ENCODE data around the gene PHB1. TPM values are rescaled to one million over a fixed set of nuclear protein-coding genes. Genes with fewer than 3 reads are reported as not detected.

PHB1 gene
- total RNA-seq, 4 donors from 2014 or later, result 68.0 to 100 (median 85.1) TPM

DNA sequence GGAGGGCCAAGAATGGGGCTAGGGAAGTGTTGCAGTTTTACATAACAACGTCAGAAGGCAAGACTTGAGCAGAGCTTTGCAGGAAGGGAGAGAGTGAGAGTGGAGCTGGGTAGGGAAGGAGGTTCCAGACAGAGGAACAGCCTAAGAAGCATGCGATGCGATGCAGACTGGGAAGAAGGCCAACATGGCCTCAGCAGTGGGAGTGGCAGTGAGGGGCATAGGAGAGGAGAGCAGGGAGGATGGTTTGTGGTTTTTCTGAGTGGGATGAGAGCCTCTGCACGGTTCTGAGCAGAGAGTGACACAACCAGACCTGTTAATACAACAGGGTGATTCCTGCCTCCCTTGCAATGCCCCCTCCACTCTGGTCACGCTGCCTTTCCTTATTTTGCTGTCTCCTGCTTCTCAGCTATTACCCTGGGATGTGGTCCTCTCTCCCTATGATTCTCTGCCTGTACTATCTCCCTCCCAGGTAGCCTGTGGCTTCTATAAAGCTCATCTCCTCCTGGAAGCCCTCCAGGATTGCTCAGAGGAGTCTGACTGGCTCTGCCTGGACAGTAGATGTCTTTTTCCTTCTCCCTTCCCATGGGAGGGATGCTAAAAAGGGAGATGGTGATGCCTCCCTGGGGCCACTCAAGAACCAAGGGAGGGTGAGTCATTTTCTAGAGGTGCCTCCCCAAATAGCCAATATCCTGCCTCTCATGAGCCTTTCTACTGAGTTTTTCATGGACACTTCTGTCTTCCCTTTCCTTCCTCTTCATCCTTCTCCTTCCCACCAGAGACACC, 41.7 kb upstream of the PHB1 start:
- TF ChIP-seq, protein P1, sequence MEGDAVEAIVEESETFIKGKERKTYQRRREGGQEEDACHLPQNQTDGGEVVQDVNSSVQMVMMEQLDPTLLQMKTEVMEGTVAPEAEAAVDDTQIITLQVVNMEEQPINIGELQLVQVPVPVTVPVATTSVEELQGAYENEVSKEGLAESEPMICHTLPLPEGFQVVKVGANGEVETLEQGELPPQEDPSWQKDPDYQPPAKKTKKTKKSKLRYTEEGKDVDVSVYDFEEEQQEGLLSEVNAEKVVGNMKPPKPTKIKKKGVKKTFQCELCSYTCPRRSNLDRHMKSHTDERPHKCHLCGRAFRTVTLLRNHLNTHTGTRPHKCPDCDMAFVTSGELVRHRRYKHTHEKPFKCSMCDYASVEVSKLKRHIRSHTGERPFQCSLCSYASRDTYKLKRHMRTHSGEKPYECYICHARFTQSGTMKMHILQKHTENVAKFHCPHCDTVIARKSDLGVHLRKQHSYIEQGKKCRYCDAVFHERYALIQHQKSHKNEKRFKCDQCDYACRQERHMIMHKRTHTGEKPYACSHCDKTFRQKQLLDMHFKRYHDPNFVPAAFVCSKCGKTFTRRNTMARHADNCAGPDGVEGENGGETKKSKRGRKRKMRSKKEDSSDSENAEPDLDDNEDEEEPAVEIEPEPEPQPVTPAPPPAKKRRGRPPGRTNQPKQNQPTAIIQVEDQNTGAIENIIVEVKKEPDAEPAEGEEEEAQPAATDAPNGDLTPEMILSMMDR (IDR thresholded peaks at IDR 0.05; ENCODE audit: low read depth), result no peak

DNA sequence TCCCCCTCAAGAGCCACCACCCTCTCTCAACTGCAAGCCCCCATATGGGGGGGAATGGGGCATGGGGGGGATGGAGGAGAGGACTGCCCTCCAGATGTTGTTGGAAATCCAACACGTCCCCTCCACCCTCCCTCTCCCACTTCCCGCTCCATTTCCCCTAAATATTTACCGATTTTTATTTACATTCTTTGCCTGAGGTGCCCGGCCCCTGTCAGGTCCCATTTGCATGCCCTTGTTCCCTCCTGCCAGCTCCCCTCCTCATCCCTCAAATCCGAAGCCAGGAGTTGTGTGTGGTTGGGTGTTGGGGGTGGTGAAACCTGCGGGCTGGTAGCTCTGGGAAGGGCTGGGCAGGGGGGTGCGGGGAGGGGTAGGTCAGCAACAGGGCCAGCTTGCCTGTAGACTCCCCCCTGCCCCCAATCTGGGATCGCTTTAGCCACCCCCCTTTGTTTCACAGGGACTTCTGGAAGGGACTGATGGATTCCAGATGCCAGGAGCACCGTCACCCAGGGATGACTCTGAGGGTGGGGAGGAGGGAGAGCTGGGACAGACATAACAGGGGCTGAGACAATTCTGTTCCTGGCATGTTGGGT, 40.7 kb upstream of the PHB1 start:
- TF ChIP-seq, protein P1 (IDR thresholded peaks at IDR 0.05; ENCODE audit: low read depth), result no peak

DNA sequence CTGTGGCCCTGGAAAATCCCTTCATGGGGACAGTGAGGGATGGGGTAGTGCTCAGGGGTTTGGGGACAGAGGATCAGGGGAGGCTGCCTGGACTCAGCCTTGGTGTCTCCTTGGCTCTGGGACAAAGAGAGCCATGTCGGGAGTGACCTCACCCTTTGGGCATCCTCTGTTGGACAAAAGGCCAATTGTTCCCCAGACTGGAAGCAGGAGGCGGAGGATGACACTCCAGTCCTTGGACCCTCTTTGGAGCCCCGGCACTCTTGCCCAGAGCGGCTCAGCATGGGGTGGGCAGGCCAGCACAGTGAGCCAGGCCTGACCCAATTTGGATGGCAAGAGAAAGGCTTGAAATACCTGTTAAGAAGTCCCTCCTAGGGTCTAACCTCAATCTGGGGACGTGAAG, 39.4 kb upstream of the PHB1 start:
- TF ChIP-seq, protein P1 (IDR thresholded peaks at IDR 0.05; ENCODE audit: low read depth), result no peak

DNA sequence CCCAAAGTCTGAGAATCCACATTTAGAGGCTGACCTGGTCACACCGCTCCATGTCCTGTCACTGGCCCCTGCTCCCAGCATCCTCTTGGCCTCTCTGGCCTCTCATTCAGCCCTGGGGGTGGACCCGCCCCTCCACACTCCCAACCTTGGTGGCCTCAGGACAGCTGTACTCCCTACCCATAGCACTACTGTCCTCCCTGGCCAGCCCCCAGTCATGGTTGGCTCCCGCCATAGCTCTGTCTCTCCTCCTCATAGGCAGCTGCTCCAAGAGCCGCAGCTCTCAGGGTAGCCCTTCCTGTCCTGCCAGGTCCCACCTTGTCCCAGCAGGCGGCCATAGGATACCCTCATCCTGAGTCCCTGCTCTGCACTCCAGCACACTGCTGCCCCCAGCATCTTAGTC, 38.0 kb upstream of the PHB1 start:
- TF ChIP-seq, protein P1 (IDR thresholded peaks at IDR 0.05; ENCODE audit: low read depth), result no peak

DNA sequence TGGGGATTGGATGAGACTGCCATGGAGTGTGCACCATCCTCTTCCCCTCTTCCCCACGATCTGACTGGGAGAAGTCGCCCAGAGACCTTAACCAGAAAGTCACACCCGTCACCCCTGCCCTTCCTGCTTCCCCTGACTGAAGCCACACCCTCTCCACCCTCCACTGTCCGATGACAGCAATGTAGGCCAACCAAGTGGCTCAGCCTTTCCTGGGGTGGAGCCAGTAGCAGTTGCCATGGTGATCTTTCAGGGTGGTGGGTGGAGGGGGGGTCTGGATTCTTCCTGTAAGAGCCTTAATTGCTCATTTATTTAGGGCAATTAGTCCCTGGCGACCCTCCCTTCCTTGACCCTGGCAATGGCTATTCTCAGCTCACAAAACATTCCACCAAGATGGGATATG, 37.5 kb upstream of the PHB1 start:
- TF ChIP-seq, protein P1 (IDR thresholded peaks at IDR 0.05; ENCODE audit: low read depth), result no peak

DNA sequence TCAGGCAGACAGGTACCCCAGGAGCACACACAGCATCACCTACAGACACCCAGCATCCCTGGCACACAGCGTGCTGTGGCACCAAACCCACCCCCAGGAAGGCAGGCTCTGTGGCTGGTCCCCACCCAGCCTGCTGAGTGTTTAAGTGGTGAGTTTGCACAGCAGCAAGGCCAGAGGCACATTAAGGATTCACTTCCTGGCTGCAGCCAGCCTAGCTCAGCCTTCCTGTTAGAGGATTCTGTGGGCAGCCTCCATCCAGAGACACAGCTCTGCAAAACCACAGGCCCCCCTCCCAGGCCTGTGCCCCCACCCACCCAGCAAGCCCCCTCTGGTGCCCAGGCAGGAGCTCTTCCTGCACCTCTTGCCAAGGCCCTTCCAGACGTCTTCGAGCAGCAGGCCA, 36.1 kb upstream of the PHB1 start:
- TF ChIP-seq, protein P1 (IDR thresholded peaks at IDR 0.05; ENCODE audit: low read depth), result no peak

DNA sequence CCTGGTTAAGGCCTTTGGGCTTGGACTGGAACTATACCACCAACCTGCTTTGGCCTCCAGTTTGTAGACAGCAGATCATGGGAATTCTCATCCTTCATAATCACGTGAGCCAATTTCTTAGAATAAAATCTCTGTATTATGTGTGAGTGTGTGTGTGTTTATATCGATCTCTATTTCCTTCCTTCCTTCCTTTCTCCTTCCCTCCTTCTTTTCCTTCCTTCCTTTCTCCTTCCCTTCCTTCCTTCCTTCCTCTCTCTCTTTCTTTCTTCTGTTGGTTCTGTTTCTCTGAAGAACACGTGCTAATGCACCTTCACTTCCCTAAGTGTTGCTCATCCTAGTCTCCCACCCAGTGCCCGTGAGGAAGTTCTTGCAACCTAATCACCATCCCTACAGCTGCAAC, 35.5 kb upstream of the PHB1 start:
- TF ChIP-seq, protein P1 (IDR thresholded peaks at IDR 0.05; ENCODE audit: low read depth), result no peak

Data from subcutaneous adipose tissue (tissue), 4 donors.